ENCODE measurements around the gene MUC20. TPM values are rescaled to one million over a fixed set of nuclear protein-coding genes. Genes with fewer than 3 reads are reported as not detected.
A peak's percentile ranks its signal among the peaks of the same experiment; 100 is the strongest.

The MUC20 gene
- total and polyA plus RNA-seq, 2 experiments from 2014 or later: 0.29 TPM; not detected in 1

DNA sequence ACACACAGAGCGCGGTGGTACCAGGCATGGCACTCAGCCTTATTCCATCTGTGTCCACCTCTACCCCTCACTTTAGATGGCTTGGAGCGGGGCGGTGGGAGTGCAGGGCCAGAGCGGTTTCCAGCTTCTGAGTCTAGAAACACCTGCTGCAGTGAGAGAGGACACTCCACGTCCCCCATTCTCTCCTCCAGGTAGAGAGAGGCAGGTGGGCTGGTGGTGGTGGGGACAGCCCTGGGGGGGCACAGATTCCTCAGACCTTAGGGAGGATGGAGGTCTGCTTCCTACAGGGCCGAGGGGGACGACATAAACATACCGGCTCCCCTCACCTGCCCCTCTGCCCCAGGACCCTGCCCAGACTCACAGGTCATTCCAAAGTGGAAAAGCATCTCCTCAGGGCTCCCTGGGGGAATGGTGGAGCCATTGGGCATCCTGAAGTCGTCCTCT is 40.4 kb downstream of the MUC20 start (continued):
- TF ChIP-seq POLR2AphosphoS5 (IDR thresholded peaks at IDR 0.05; ENCODE audit: low read depth) (no peak), CTCF (conservative IDR thresholded peaks at IDR 0.05; ENCODE audit: low read depth in 2 of 2) (no peak)

DNA sequence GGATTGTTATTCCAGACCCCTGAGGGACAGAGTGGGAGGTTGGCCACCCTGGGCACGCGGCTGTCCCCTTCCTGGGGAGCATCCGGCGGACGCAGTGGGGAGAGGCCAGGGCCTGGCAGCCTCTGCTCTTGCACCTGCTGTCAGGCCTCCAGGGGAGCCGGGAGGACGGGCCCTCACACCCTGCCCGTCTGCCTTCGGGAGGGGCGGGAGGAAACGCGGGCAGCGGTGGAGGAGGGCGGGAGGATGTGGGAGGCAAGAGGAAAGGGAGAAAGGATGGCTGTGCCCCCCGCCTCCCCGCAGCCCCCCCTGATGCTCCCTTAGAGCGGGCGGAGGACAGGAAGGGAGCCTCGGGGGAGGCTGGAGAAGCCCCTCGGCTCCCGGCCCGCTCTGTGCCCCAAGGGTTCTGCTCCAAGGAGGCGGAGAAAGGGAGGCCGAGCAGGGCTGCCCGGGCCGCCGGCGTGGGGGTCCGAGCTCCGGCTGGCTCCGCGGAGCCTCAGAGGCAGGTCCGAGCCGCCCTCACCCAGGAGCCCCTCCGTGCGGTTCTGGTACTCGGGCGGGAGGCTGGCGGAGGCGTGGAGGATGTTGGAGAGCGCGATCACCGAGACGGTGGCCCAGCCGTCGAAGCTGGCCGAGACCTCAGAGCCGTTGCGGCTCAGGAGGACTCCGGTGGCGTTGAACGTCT is 40.9 kb downstream of the MUC20 start:
- no peak for DNase-seq (ENCODE audit: low spot score)
- Histone ChIP-seq H3K27ac (ENCODE audit: low read depth) (no peak overlapping the region), H3K4me2 (no peak overlapping the region), H3F3A (replicated peaks; ENCODE audit: low read depth) (no peaks in the 10 kb centered on the region), H4K20me1 (replicated peaks; ENCODE audit: insufficient read depth) (no peaks in the 10 kb centered on the region), H3K4me3 (no peak overlapping the region), H2AFZ (no peak overlapping the region), H3K9me2 (ENCODE audit: insufficient read depth) (no peaks in the 10 kb centered on the region), H3K36me3 (ENCODE audit: insufficient read depth) (no peaks in the 10 kb centered on the region), H3K4me1 (ENCODE audit: insufficient read depth) (no peaks in the 10 kb centered on the region), H3K79me2 (replicated peaks; ENCODE audit: insufficient read depth) (no peaks in the 10 kb centered on the region), H3K27me3 (ENCODE audit: insufficient read depth) (no peaks in the 10 kb centered on the region)
- peak; percentile 9 for ATAC-seq
- peaks cover 2% of the 10 kb centered on the region for H3K27me3 Mint-ChIP-seq (ENCODE audit: insufficient read depth, low read depth, poor library complexity)
- H3K36me3 Mint-ChIP-seq (ENCODE audit: low read depth): no peaks in the 10 kb centered on the region
- H3K9me3 Mint-ChIP-seq: no peaks in the 10 kb centered on the region
- H3K4me3 Mint-ChIP-seq: no peak overlapping the region
- peaks cover 6% of the 10 kb centered on the region for H3K4me1 Mint-ChIP-seq
- no peak overlapping the region for H3K27ac Mint-ChIP-seq
- TF ChIP-seq ETS1 (IDR thresholded peaks at IDR 0.05): no peak
- no peak for TF ChIP-seq NANOG (IDR thresholded peaks at IDR 0.05; ENCODE audit: borderline replicate concordance)
- TF ChIP-seq ZNF331 (CRISPR knock-in tag; IDR thresholded peaks at IDR 0.05; ENCODE audit: low read depth): no peak
- no peak for TF ChIP-seq STAT1 (IDR thresholded peaks at IDR 0.05; ENCODE audit: unreplicated experiment)
- TF ChIP-seq EZH2 (IDR thresholded peaks at IDR 0.05; ENCODE audit: low read depth, unreplicated experiment): no peak
- TF ChIP-seq ZNF462 (CRISPR knock-in tag; IDR thresholded peaks at IDR 0.05): no peak
- no peak for TF ChIP-seq REST (IDR thresholded peaks at IDR 0.05; ENCODE audit: unreplicated experiment)
- no peak for TF ChIP-seq ZNF114 (CRISPR knock-in tag; IDR thresholded peaks at IDR 0.05)
